Raji (cell line): Measurements from ENCODE around the gene BARD1.
A peak's percentile ranks its signal among the peaks of the same experiment; 100 is the strongest.

Experiments
- POLR2A ChIP-seq: IDR thresholded peaks from 2 replicates; pipeline ENCODE4 v1.6.1; 2011; ENCODE audit warnings: low read depth, low read length, control low read depth; ENCODE audit not compliant: insufficient read depth

Gene BARD1

GRCh38 chr2:214808981-214809750, at the start of gene BARD1:
TSS of gene BARD1 (minus strand) at chr2:214809683. CDS start at chr2:214809569, 114 bp downstream.
- TF ChIP-seq POLR2A = peak; percentile 58

GRCh38 chr2:214856137-214856536, 46.7 kb upstream of the BARD1 start:
- no peak for TF ChIP-seq POLR2A

- TF ChIP-seq POLR2A = no peak
Observed at GRCh38 chr2:214853906-214854305, 44.4 kb upstream of the BARD1 start.

- no peak for TF ChIP-seq POLR2A
Observed at GRCh38 chr2:214843823-214844222, 34.3 kb upstream of the BARD1 start.

GRCh38 chr2:214839464-214839863, 30.0 kb upstream of the BARD1 start:
- no peak for TF ChIP-seq POLR2A

GRCh38 chr2:214837466-214837865, 28.0 kb upstream of the BARD1 start:
- TF ChIP-seq POLR2A = no peak

- TF ChIP-seq POLR2A = no peak
Observed at GRCh38 chr2:214836568-214836967, 27.1 kb upstream of the BARD1 start.

- no peak for TF ChIP-seq POLR2A
Observed at GRCh38 chr2:214830794-214831346, 21.4 kb upstream of the BARD1 start.

- TF ChIP-seq POLR2A = no peak
Observed at GRCh38 chr2:214816008-214816533, 6.6 kb upstream of the BARD1 start.

- TF ChIP-seq POLR2A = no peak
Observed at GRCh38 chr2:214810671-214811070, 1.2 kb upstream of the BARD1 start.

GRCh38 chr2:214809751-214810564, 475 bp upstream of the BARD1 start:
- peak; percentile 78 for TF ChIP-seq POLR2A

GRCh38 chr2:214807653-214808052, 1.8 kb downstream of the BARD1 start:
- no peak for TF ChIP-seq POLR2A

- TF ChIP-seq POLR2A = no peak
Observed at GRCh38 chr2:214801768-214802397, 7.6 kb downstream of the BARD1 start.

GRCh38 chr2:214801068-214801467, 8.4 kb downstream of the BARD1 start:
- TF ChIP-seq POLR2A = no peak

- no peak for TF ChIP-seq POLR2A
Observed at GRCh38 chr2:214800180-214800579, 9.3 kb downstream of the BARD1 start.
